ENCODE data around the gene MICAL3. TPM values are rescaled to one million over a fixed set of nuclear protein-coding genes. Genes with fewer than 3 reads are reported as not detected.

MICAL3 gene
- total and polyA plus RNA-seq, 2 of the 8 experiments (the other 6 are each of a cell fraction or from before 2014, with no cell fraction given): 8.3 to 41.8 TPM

DNA sequence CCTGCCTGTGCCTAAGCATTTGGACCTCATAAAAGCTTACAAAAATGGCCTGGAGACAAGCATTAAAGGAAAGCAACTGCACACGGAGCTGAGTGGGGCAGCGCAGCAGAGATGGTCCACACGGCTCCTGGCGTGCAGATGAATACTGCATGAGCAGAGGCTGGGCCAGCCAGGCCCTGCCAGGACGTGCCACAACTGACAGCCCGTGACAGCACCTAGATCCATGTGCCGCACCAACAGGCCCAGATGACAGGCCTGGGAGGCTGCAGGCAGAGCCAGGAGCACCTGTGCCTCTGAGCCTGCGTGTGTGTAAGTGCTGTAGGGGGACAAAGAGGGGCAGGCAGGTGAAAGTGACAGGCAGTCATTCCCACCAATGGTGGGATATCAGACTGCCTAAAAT lies 33.4 kb downstream of the MICAL3 start (continued):
- TF ChIP-seq, protein P1, sequence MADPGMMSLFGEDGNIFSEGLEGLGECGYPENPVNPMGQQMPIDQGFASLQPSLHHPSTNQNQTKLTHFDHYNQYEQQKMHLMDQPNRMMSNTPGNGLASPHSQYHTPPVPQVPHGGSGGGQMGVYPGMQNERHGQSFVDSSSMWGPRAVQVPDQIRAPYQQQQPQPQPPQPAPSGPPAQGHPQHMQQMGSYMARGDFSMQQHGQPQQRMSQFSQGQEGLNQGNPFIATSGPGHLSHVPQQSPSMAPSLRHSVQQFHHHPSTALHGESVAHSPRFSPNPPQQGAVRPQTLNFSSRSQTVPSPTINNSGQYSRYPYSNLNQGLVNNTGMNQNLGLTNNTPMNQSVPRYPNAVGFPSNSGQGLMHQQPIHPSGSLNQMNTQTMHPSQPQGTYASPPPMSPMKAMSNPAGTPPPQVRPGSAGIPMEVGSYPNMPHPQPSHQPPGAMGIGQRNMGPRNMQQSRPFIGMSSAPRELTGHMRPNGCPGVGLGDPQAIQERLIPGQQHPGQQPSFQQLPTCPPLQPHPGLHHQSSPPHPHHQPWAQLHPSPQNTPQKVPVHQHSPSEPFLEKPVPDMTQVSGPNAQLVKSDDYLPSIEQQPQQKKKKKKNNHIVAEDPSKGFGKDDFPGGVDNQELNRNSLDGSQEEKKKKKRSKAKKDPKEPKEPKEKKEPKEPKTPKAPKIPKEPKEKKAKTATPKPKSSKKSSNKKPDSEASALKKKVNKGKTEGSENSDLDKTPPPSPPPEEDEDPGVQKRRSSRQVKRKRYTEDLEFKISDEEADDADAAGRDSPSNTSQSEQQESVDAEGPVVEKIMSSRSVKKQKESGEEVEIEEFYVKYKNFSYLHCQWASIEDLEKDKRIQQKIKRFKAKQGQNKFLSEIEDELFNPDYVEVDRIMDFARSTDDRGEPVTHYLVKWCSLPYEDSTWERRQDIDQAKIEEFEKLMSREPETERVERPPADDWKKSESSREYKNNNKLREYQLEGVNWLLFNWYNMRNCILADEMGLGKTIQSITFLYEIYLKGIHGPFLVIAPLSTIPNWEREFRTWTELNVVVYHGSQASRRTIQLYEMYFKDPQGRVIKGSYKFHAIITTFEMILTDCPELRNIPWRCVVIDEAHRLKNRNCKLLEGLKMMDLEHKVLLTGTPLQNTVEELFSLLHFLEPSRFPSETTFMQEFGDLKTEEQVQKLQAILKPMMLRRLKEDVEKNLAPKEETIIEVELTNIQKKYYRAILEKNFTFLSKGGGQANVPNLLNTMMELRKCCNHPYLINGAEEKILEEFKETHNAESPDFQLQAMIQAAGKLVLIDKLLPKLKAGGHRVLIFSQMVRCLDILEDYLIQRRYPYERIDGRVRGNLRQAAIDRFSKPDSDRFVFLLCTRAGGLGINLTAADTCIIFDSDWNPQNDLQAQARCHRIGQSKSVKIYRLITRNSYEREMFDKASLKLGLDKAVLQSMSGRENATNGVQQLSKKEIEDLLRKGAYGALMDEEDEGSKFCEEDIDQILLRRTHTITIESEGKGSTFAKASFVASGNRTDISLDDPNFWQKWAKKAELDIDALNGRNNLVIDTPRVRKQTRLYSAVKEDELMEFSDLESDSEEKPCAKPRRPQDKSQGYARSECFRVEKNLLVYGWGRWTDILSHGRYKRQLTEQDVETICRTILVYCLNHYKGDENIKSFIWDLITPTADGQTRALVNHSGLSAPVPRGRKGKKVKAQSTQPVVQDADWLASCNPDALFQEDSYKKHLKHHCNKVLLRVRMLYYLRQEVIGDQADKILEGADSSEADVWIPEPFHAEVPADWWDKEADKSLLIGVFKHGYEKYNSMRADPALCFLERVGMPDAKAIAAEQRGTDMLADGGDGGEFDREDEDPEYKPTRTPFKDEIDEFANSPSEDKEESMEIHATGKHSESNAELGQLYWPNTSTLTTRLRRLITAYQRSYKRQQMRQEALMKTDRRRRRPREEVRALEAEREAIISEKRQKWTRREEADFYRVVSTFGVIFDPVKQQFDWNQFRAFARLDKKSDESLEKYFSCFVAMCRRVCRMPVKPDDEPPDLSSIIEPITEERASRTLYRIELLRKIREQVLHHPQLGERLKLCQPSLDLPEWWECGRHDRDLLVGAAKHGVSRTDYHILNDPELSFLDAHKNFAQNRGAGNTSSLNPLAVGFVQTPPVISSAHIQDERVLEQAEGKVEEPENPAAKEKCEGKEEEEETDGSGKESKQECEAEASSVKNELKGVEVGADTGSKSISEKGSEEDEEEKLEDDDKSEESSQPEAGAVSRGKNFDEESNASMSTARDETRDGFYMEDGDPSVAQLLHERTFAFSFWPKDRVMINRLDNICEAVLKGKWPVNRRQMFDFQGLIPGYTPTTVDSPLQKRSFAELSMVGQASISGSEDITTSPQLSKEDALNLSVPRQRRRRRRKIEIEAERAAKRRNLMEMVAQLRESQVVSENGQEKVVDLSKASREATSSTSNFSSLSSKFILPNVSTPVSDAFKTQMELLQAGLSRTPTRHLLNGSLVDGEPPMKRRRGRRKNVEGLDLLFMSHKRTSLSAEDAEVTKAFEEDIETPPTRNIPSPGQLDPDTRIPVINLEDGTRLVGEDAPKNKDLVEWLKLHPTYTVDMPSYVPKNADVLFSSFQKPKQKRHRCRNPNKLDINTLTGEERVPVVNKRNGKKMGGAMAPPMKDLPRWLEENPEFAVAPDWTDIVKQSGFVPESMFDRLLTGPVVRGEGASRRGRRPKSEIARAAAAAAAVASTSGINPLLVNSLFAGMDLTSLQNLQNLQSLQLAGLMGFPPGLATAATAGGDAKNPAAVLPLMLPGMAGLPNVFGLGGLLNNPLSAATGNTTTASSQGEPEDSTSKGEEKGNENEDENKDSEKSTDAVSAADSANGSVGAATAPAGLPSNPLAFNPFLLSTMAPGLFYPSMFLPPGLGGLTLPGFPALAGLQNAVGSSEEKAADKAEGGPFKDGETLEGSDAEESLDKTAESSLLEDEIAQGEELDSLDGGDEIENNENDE (IDR thresholded peaks at IDR 0.05; ENCODE audit: insufficient replicate concordance, low read length): no peak
- TF ChIP-seq, protein P2, sequence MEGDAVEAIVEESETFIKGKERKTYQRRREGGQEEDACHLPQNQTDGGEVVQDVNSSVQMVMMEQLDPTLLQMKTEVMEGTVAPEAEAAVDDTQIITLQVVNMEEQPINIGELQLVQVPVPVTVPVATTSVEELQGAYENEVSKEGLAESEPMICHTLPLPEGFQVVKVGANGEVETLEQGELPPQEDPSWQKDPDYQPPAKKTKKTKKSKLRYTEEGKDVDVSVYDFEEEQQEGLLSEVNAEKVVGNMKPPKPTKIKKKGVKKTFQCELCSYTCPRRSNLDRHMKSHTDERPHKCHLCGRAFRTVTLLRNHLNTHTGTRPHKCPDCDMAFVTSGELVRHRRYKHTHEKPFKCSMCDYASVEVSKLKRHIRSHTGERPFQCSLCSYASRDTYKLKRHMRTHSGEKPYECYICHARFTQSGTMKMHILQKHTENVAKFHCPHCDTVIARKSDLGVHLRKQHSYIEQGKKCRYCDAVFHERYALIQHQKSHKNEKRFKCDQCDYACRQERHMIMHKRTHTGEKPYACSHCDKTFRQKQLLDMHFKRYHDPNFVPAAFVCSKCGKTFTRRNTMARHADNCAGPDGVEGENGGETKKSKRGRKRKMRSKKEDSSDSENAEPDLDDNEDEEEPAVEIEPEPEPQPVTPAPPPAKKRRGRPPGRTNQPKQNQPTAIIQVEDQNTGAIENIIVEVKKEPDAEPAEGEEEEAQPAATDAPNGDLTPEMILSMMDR (IDR thresholded peaks at IDR 0.05; ENCODE audit: control extremely low read depth in 1 of 3, insufficient read depth in 1 of 3, low read depth in 1 of 3, low read length in 3 of 3): no peak
- TF ChIP-seq RXRA (IDR thresholded peaks at IDR 0.05; ENCODE audit: insufficient read depth, low read depth, low read length): no peak
- TF ChIP-seq BRCA1 (IDR thresholded peaks at IDR 0.05; ENCODE audit: low read depth, low read length): no peak
